HG03520 (cell line): ENCODE results near the gene CD72.
A peak's percentile ranks its signal among the peaks of the same experiment; 100 is the strongest.

Experiments used
- ATAC-seq: cut with Tn5 transposase; IDR thresholded peaks from one replicate; pipeline ENCODE4 v1.9.1; 2021; ENCODE audit warnings: mild to moderate bottlenecking, moderate library complexity; ENCODE audit not compliant: unreplicated experiment

CD72 gene

GRCh38 chr9:35618325-35618727, at the start of gene CD72:
TSS of gene CD72 (minus strand) at chr9:35618413. CDS start at chr9:35618303, 110 bp downstream.
- ATAC-seq, result no peak

DNA sequence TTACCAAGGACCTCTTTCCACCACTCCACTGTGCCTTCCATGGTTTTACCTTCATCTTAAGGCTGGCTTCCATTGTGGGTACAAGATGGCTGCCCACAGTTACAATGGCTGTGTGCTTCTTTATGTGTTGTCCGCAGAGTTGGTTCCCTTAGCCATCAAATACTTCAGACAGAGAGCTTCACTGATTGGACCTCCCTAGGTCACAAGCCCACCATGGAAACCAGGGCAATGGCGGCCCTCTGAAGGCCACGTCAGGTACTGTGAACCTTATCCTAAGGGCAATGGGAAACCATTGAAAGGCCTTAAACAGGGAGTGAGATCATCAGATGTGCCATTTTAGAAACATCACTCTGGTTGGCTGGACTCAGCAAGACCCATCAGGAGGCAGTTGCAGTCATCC, 49.7 kb upstream of the CD72 start:
- no peak for ATAC-seq

DNA sequence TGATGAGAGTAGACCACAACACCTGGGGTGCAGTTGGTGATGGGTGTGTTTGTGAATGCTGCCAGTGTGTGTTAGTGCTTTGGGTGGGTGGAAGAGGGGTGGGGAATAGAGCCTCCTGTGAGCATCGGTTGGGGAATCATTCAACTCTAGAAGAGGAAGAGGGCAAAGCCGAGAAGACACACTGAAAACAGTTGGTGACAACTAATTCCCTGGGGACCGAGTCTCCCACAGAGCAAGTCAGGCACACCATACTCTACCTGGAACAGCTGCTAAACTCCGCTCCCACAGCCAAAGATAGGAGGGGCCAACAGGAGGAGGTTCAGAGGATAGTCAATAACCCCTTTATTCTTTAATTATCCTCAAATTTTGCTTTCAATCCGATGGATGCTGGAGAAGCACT, 48.3 kb upstream of the CD72 start:
- ATAC-seq, result no peak

GRCh38 chr9:35666045-35666444, 47.8 kb upstream of the CD72 start:
- no peak for ATAC-seq

- ATAC-seq, result no peak
Observed at GRCh38 chr9:35665471-35665818, 47.2 kb upstream of the CD72 start.

DNA sequence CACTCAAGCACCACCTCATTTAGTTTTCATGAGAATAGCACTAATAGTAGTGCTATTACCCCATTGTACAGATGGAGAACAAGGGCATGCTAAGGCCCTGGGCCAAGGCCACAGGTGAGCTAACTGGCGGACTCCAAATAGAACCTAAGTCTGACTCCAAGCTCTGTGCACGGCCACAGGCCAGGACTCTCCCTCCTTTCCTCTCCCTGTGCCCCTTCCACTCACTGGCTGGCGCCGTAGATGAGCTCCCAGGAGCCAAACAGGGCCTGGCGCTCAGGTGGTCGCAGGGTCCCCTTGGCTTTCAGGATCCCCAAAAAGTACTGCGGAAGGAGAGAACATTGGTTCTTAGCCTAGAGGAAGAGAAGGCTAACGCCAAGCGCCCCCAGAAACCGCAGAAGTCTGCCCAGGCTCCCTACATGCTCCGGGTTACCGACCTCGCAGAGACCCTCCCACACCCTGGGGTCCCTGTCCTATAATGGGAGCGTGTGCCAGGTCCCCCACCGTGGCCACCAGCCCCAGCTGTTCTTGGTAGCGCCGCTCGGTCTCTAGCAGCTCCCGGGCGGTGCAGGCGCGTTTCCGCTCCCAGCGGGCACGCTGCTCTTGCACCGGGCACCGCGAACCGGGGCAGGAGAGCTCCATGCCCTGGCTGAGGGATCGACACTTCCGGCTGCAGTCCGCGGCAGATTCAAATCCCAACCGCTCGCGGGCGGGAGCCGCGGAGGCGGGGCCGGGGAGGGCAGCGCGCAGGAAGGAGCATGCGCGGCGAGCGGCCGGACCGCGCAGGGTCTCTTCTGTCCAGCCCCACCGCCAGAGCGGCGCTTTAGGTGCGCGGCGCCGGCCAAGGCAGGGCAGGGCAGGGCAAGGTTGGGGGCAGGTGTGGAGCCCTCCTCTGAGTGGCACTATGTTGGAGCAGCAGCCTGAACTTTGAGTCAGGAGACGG, 46.6 kb upstream of the CD72 start, which contains the start of gene ARHGEF39:
ARHGEF39 (minus strand) TSS at position 665 of the 940 bp plus-strand sequence; CDS start at position 639, 26 bp downstream.
- ATAC-seq, result no peak

DNA sequence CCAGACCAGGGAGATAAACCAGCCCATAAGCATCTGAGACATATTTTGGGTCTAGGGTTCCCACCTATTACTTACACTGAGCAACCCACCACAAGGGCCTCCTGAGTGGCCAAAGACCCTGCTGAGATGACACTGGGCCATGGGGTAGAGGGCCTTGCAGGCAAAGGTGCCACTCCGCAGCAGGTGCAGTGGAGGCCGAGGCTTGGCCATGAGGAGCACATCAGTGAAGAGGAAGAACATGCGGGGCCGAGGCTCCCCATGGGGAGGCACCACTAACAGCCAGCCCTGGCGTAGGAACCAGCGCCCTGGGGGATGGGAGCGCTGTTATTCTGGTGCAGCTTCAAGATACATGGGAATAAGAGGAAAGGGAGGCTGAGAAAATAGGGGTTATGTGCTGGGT, 44.2 kb upstream of the CD72 start:
- no peak for ATAC-seq

GRCh38 chr9:35661756-35662350, 43.6 kb upstream of the CD72 start:
- ATAC-seq, result no peak

GRCh38 chr9:35660966-35661415, 42.8 kb upstream of the CD72 start:
- ATAC-seq, result no peak

- ATAC-seq, result no peak
Observed at GRCh38 chr9:35659340-35659739, 41.1 kb upstream of the CD72 start.

DNA sequence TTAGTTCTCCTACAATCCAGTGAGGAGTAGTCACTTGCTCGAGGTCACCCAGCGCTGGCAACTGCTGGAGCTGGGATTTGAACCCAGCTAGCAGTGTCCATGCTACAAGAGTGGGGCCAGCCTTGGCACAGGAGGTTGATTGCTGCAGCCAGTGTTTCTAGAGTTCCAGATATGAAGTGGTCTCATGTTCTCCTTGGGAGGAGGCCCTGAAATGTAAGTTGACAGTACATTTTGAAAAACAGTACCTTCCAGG, 40.7 kb upstream of the CD72 start:
- no peak for ATAC-seq

DNA sequence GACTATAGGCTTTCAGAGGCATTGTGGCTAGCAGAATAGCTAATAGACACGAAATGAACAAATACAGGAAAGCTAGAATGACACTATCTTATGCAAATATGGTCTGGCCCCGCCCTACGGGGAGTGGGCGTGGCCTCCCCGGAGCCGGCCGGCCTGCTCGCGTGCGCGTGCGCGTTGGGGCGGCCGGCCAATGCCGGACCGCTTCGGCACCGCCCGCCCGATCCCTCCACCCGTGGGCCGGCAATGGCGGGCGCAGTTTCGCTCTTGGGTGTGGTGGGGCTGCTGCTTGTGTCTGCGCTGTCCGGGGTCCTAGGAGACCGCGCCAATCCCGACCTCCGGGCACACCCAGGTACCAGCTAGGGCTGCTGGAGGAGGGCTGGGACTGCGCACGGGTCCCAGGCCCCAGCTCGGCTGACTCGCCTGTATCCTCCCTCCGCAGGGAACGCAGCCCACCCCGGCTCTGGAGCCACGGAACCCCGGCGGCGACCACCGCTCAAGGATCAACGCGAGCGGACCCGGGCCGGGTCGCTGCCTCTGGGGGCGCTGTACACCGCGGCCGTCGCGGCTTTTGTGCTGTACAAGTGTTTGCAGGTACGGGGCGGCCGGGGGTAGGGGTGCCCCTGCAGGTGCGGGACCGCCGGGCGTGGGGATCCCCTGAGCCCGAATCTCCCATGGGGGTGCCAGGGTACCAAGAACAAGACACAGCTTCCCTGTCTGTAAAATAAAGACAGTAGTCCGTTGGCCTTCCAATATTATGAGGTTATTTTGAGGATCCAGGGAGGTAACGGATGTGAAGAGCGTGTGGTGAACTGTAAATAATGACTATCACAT, 40.1 kb upstream of the CD72 start, which contains the start of gene CCDC107:
CCDC107 (plus strand) TSS at position 156 of the 831 bp plus-strand sequence; CDS start at position 244, 88 bp downstream.
- ATAC-seq, result peak; percentile 54

- ATAC-seq, result peak; percentile 84
Observed at GRCh38 chr9:35657546-35658136, 39.4 kb upstream of the CD72 start, which contains the start of gene RMRP. TSS of gene RMRP (minus strand) at chr9:35658019.

GRCh38 chr9:35656831-35657545, 38.8 kb upstream of the CD72 start:
- no peak for ATAC-seq

DNA sequence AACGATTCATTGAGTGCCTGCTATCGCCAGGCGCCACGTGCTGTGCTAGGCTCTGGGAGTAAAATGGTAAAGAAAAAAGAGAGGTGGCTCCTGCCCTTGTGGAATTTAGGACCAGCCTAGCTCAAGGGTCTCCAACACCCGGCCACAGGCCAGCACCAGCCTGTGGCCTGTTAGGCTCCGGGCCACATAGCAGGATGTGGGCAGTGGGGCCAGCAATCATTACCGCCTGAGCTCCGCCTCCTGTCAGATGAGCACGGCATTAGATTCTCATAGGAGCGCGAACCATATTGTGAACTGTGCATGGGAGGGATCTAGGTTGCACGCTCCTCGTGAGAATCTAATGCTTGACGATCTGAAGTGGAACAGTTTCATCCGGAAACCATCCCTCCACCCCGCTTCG, 38.1 kb upstream of the CD72 start:
- no peak for ATAC-seq

DNA sequence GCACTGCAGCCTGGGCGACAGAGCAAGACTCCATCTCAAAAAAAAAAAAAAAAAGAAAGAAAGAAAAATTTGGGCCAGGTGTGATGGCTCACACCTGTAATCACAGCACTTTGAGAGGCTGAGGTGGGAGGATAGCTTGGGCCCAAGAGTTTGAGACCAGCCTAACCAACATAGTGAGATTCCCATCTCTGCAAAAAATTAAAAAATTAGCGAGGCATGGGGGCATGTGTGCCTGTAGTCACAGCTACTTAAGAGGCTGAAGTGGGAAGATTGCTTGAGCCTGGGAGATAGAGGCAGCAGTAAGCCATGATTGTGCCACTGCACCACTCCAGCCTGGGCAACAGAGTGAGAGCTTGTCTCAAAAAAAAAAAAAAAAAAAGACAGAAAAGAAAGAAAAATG, 35.4 kb upstream of the CD72 start:
- ATAC-seq, result no peak

DNA sequence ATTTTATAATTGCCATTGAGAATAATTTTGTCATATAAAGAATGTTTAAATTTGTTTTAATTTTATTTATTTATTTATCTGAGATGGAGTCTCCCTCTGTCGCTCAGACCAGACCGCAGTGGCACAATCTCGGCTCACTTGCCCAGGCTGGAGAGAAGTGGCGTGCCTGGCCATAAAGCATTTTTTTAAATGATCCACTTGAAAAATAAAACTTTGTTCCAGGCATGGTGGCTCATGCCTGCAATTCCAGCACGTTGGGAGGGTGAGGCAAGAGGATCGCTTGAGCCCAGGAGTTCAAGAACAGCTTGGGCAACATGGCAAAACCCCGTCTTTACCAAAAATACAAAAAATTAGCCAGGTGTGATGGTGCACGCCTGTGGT, 34.6 kb upstream of the CD72 start:
- ATAC-seq, result no peak

DNA sequence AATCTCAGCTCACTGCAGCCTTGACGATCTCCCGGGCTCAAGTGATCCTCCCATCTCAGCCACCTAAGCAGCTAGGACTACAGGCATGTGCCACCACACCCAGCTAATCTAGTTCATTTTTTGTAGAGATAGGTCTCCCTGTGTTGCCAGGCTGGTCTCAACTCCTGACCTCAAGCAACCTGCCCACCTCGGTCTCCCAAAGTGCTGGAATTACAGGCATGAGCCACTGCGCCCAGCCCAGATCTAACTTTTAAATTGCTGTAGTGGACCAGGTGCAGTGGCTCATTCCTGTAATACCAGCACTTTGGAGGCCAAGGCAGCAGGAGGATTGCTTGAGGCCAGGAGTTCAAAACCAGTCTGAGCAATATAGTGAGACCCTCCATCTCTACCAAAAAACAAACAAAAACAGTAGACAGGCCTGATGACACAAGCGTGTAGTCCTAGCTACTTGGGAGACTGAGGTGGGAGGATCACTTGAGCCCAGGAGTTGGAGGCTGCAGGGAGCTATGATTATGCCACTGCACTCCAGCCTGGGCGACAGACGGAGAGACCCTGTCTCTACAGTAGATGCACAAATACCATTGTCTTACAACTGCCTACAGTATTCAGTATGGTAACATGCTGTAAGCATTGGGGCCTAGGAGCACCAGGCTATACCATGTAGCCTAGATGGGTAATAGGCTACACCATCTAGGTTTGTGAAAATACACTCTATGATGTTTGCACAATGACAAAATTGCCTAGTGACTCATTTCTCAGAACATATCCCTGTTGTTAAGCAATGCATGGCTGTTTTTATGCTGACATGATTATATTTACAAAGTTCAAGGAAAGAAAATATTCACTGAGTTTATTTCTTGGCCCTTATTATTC, 34.0 kb upstream of the CD72 start:
- ATAC-seq, result no peak

- ATAC-seq, result no peak
Observed at GRCh38 chr9:35650341-35651158, 32.3 kb upstream of the CD72 start, which contains the start of gene SIT1. TSS of gene SIT1 (minus strand) at chr9:35650931. CDS start at chr9:35650853, 78 bp downstream.
